Osteocyte (in vitro differentiated cells): ENCODE measurements around the gene TOGARAM2. TPM values are rescaled to one million over a fixed set of nuclear protein-coding genes. Genes with fewer than 3 reads are reported as not detected.
A peak's percentile ranks its signal among the peaks of the same experiment; 100 is the strongest.

Experiments used
- DNase-seq: peaks from one replicate; pipeline ENCODE4 v3.0.0; 2021; ENCODE audit warnings: mixed read lengths; ENCODE audit not compliant: unreplicated experiment; ENCODE audit errors: extremely low spot score
- H3K27ac Mint-ChIP-seq: one replicate; pipeline ENCODE4 v1.8.0; 2021; ENCODE audit warnings: mild to moderate bottlenecking, mixed read lengths; ENCODE audit not compliant: unreplicated experiment
- H3K27me3 Mint-ChIP-seq: one replicate; pipeline ENCODE4 v1.8.0; 2021; ENCODE audit warnings: mixed read lengths; ENCODE audit not compliant: unreplicated experiment
- H3K36me3 Mint-ChIP-seq: one replicate; pipeline ENCODE4 v1.8.0; 2021; ENCODE audit warnings: mixed read lengths; ENCODE audit not compliant: unreplicated experiment
- H3K4me1 Mint-ChIP-seq: one replicate; pipeline ENCODE4 v1.8.0; 2021; ENCODE audit warnings: mixed read lengths; ENCODE audit not compliant: unreplicated experiment
- H3K4me3 Mint-ChIP-seq: one replicate; pipeline ENCODE4 v1.8.0; 2021; ENCODE audit warnings: mild to moderate bottlenecking, moderate library complexity, mixed read lengths; ENCODE audit not compliant: unreplicated experiment
- H3K9me3 Mint-ChIP-seq: one replicate; pipeline ENCODE4 v1.8.0; 2021; ENCODE audit warnings: mixed read lengths; ENCODE audit not compliant: unreplicated experiment
- total RNA-seq: library from RNA; stranded (reverse); gene quantifications from 2 replicates; pipeline ENCODE4 v1.2.1, GENCODE V29; 2021
- TF ChIP-seq, protein P1 (sequence below): fragments of 200-600 bp; sonication (generic); IDR thresholded peaks from 2 replicates; pipeline ENCODE4 v1.5.0; 2021; ENCODE audit warnings: antibody characterized with exemption, mild to moderate bottlenecking, moderate library complexity

Gene TOGARAM2
- total RNA-seq, 1 donor from 2014 or later = not detected

DNA sequence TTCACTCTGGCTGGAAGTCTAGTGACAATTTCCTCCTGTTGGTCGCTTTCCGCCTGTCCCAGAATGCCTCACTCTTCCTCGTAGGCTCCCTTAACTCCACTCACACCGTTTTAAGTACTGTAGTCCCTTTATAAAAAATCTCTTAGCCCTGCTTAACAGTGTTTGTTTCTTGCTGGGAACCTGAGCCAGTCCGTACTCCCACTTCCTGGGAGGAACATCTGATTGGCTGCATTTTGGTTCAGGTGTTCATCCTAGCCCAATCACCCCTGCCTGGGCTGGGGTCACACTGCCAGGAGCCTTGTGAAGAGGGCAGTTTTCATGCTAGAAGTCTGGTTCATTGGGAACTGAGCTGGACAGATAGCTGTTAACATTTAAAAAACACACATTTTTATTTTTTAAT, 25.6 kb upstream of the TOGARAM2 start:
- TF ChIP-seq, protein P1, sequence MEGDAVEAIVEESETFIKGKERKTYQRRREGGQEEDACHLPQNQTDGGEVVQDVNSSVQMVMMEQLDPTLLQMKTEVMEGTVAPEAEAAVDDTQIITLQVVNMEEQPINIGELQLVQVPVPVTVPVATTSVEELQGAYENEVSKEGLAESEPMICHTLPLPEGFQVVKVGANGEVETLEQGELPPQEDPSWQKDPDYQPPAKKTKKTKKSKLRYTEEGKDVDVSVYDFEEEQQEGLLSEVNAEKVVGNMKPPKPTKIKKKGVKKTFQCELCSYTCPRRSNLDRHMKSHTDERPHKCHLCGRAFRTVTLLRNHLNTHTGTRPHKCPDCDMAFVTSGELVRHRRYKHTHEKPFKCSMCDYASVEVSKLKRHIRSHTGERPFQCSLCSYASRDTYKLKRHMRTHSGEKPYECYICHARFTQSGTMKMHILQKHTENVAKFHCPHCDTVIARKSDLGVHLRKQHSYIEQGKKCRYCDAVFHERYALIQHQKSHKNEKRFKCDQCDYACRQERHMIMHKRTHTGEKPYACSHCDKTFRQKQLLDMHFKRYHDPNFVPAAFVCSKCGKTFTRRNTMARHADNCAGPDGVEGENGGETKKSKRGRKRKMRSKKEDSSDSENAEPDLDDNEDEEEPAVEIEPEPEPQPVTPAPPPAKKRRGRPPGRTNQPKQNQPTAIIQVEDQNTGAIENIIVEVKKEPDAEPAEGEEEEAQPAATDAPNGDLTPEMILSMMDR = no peak
- H3K9me3 Mint-ChIP-seq = no peaks in the 10 kb centered on the region
- H3K27ac Mint-ChIP-seq = no peak overlapping the region
- peaks cover 6% of the 10 kb centered on the region for H3K4me1 Mint-ChIP-seq
- H3K4me3 Mint-ChIP-seq = no peak overlapping the region
- no peak for DNase-seq
- peaks cover 4% of the 10 kb centered on the region for H3K27me3 Mint-ChIP-seq
- H3K36me3 Mint-ChIP-seq = no peaks in the 10 kb centered on the region

DNA sequence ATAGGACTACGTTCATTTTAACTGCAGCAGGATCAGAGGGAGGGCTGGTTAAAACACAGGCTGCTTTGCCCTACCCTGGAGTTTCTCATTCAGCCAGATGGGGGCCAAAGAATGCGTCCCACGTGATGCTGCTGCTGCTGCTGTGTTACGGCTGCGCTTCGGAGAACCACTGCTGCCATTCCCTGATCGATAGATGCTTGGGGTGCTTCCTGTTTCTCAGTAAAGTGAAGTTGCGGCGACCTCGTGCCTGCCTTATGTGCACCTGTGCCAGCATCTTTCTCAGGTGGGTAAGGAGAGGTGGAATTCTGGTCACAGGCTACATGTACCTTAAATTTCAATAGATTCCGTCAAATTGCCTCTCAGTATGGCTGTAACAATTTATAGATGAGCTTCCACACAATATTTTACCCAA, 24.7 kb upstream of the TOGARAM2 start:
- TF ChIP-seq, protein P1 = peak; percentile 28
- Mint-ChIP-seq H3K36me3 (no peaks in the 10 kb centered on the region), H3K4me1 (peaks cover 6% of the 10 kb centered on the region), H3K27ac (no peak overlapping the region), H3K27me3 (peaks cover 4% of the 10 kb centered on the region), H3K4me3 (peak overlapping the region; percentile 20), H3K9me3 (no peaks in the 10 kb centered on the region)
- no peak for DNase-seq

DNA sequence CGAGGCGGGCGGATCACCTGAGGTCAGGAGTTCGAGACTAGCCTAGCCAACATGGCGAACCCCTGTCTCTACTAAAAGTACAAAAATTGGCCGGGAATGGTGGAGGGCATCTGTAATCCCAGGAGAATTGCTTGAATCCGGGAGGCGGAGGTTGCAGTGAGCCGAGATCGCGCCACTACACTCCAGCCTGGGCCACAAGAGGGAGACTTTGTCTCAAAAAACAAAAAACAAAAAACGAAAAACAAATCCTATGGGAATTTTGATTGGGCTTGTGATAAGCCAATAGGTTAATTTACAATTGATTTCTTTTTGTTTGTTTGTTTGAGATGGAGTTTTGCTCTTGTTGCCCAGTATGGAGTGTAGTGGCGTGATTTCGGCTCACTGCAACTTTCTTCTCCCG, 24.2 kb upstream of the TOGARAM2 start:
- TF ChIP-seq, protein P1 = peak; percentile 45
- H3K9me3 Mint-ChIP-seq = no peaks in the 10 kb centered on the region
- H3K4me3 Mint-ChIP-seq = peak overlapping the region; percentile 41
- H3K27ac Mint-ChIP-seq = no peak overlapping the region
- H3K27me3 Mint-ChIP-seq = peaks cover 4% of the 10 kb centered on the region
- H3K4me1 Mint-ChIP-seq = peaks cover 6% of the 10 kb centered on the region
- no peaks in the 10 kb centered on the region for H3K36me3 Mint-ChIP-seq
- DNase-seq = no peak

DNA sequence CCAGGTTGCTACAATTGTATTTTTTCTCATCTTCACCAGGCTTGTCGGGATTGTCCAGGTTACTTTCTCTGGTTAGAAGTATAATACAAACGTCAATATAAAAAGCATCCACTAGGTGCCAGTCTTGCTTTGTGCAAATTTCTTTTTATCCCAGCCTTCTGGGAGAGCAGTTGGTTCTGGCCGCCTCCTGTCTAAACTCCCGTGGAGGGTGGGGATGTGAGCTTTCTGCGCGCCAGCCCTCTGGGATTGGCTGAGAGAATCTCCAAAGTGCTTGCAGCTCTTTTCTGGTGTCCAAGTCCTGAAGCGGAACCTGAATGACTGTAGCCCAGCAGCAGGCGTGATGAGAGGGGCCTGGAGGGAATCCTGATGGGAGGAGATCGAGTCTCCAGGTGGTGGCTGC, 22.4 kb upstream of the TOGARAM2 start:
- peaks cover 4% of the 10 kb centered on the region for H3K27me3 Mint-ChIP-seq
- H3K4me1 Mint-ChIP-seq = peaks cover 9% of the 10 kb centered on the region
- H3K9me3 Mint-ChIP-seq = no peaks in the 10 kb centered on the region
- TF ChIP-seq, protein P1 = peak; percentile 73
- no peaks in the 10 kb centered on the region for H3K36me3 Mint-ChIP-seq
- peak; percentile 85 for DNase-seq
- H3K27ac Mint-ChIP-seq = no peak overlapping the region
- no peak overlapping the region for H3K4me3 Mint-ChIP-seq

DNA sequence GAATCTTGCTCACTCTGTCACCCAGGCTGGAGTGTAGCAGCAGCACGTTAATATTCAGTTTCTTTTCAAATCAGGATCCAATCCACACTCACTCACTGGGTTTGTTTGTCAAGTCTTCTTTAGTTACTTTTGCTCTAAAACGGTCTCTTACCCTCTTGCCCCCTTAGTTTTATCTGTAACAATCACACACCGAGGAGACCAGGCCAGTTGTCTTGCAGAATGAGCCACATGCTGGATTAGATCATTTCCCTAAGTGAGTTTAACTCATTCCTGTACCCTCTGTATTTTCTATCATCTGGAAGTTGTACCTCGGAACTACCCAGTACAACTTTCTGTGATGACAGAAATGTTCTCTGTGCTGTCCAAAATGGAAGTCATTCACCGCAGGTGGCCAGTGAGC, 20.7 kb upstream of the TOGARAM2 start:
- Mint-ChIP-seq H3K27ac (no peak overlapping the region), H3K36me3 (no peaks in the 10 kb centered on the region)
- TF ChIP-seq, protein P1 = no peak

More for the DNA sequence above, 20.7 kb upstream of the TOGARAM2 start:
- no peak overlapping the region for H3K4me3 Mint-ChIP-seq
- peaks cover 4% of the 10 kb centered on the region for H3K27me3 Mint-ChIP-seq
- peaks cover 9% of the 10 kb centered on the region for H3K4me1 Mint-ChIP-seq
- DNase-seq = no peak
- H3K9me3 Mint-ChIP-seq = peaks cover 4% of the 10 kb centered on the region
